Neural cell (in vitro differentiated cells): Measurements from ENCODE around the gene CETP.

Experiments
- EP300 ChIP-seq: fragments of 450-650 bp; conservative IDR thresholded peaks from 2 replicates; pipeline ENCODE4 v1.6.1; 2014; ENCODE audit warnings: antibody characterized with exemption, mild to moderate bottlenecking, moderate library complexity; ENCODE audit not compliant: poor library complexity, severe bottlenecking
- EZH2 ChIP-seq: fragments of 200-600, 300-800 bp; shearing (Covaris generic), sonication (generic); IDR thresholded peaks from 2 replicates; pipeline ENCODE4 v1.6.1; 2014; ENCODE audit warnings: antibody characterized with exemption, low read length, borderline replicate concordance, mild to moderate bottlenecking; ENCODE audit not compliant: insufficient read depth, poor library complexity, severe bottlenecking
- MXI1 ChIP-seq: fragments of 450-650 bp; conservative IDR thresholded peaks from 2 replicates; pipeline ENCODE4 v1.6.1; 2014; ENCODE audit warnings: antibody characterized with exemption, mild to moderate bottlenecking; ENCODE audit not compliant: poor library complexity, severe bottlenecking
- POLR2AphosphoS5 ChIP-seq: IDR thresholded peaks from 2 replicates; pipeline ENCODE4 v1.6.1; 2012
- RAD21 ChIP-seq: fragments of 450-650 bp; conservative IDR thresholded peaks from 2 replicates; pipeline ENCODE4 v1.6.1; 2014; ENCODE audit warnings: antibody characterized with exemption, mild to moderate bottlenecking, moderate library complexity
- SMC3 ChIP-seq: fragments of 450-650 bp; conservative IDR thresholded peaks from 2 replicates; pipeline ENCODE4 v1.6.1; 2014; ENCODE audit warnings: antibody characterized with exemption, mild to moderate bottlenecking, moderate library complexity; ENCODE audit not compliant: poor library complexity
- TAF1 ChIP-seq: IDR thresholded peaks from 2 replicates; pipeline ENCODE4 v1.6.1; 2012; ENCODE audit warnings: low read depth
- TF ChIP-seq, protein P1 (sequence below): fragments of 450-650 bp; IDR thresholded peaks from 2 replicates; pipeline ENCODE4 v1.5.1; 2014; ENCODE audit warnings: antibody characterized with exemption, mild to moderate bottlenecking, moderate library complexity; ENCODE audit not compliant: poor library complexity, severe bottlenecking
- TF ChIP-seq, protein P2 (sequence below): IDR thresholded peaks from 2 replicates; pipeline ENCODE4 v1.6.1; 2012; ENCODE audit warnings: borderline replicate concordance

DNA sequence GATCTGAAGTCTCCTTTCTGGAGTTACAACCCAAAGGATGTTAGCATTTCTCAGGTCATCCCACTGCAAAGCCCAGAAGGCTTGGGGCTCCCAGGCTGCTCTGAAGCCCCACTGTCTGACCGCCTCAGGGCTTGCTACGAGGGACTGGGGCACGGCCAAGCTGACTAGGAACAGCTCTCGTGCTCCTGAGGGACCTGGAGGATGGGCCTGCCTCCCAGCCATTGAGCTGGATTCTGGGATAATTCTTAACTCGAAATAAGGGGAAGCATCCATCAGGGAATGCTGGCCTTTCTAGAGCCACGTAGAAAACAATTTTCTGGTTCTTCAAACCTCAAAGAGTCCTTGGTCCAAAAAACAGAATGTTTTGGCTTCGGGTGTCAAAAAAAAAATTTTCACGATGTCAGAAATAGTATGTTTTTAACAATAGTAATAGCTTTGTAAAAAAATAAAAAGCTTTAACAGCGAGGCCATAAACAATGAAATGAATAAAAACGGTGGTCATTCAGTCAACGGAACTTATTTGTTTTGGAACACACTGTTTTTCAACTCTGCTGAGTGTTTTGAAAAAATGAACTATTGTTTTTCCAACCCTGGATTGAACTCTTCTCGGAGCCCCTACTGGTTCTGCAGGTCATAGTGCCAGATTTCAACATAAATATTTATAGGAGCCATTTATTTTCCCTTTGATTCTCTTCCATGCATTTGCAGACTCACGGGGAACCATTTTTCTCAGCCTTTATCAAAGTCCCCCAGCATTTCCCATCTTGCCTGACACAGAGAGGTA lies 46.2 kb upstream of the CETP start:
- TF ChIP-seq, protein P1, sequence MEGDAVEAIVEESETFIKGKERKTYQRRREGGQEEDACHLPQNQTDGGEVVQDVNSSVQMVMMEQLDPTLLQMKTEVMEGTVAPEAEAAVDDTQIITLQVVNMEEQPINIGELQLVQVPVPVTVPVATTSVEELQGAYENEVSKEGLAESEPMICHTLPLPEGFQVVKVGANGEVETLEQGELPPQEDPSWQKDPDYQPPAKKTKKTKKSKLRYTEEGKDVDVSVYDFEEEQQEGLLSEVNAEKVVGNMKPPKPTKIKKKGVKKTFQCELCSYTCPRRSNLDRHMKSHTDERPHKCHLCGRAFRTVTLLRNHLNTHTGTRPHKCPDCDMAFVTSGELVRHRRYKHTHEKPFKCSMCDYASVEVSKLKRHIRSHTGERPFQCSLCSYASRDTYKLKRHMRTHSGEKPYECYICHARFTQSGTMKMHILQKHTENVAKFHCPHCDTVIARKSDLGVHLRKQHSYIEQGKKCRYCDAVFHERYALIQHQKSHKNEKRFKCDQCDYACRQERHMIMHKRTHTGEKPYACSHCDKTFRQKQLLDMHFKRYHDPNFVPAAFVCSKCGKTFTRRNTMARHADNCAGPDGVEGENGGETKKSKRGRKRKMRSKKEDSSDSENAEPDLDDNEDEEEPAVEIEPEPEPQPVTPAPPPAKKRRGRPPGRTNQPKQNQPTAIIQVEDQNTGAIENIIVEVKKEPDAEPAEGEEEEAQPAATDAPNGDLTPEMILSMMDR = no peak
- TF ChIP-seq POLR2AphosphoS5 (no peak), RAD21 (no peak), EP300 (no peak), EZH2 (no peak), TAF1 (no peak), MXI1 (no peak), SMC3 (no peak)
- TF ChIP-seq, protein P2, sequence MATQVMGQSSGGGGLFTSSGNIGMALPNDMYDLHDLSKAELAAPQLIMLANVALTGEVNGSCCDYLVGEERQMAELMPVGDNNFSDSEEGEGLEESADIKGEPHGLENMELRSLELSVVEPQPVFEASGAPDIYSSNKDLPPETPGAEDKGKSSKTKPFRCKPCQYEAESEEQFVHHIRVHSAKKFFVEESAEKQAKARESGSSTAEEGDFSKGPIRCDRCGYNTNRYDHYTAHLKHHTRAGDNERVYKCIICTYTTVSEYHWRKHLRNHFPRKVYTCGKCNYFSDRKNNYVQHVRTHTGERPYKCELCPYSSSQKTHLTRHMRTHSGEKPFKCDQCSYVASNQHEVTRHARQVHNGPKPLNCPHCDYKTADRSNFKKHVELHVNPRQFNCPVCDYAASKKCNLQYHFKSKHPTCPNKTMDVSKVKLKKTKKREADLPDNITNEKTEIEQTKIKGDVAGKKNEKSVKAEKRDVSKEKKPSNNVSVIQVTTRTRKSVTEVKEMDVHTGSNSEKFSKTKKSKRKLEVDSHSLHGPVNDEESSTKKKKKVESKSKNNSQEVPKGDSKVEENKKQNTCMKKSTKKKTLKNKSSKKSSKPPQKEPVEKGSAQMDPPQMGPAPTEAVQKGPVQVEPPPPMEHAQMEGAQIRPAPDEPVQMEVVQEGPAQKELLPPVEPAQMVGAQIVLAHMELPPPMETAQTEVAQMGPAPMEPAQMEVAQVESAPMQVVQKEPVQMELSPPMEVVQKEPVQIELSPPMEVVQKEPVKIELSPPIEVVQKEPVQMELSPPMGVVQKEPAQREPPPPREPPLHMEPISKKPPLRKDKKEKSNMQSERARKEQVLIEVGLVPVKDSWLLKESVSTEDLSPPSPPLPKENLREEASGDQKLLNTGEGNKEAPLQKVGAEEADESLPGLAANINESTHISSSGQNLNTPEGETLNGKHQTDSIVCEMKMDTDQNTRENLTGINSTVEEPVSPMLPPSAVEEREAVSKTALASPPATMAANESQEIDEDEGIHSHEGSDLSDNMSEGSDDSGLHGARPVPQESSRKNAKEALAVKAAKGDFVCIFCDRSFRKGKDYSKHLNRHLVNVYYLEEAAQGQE = no peak
